Neutrophil (primary cell): Measurements from ENCODE around the gene ANO8.

ENCODE experiments used
- H3K27ac ChIP-seq: fragments of 200-600 bp; sonication (generic); 2 replicates; pipeline ENCODE4 v1.5.1; 2016; ENCODE audit warnings: mild to moderate bottlenecking, moderate library complexity
- H3K27me3 ChIP-seq: fragments of 200-600 bp; sonication (generic); 2 replicates; pipeline ENCODE4 v1.6.0; 2016; ENCODE audit warnings: mild to moderate bottlenecking
- H3K36me3 ChIP-seq: fragments of 200-600 bp; sonication (generic); 2 replicates; pipeline ENCODE4 v1.5.1; 2017
- H3K4me1 ChIP-seq, 2 experiments: fragments of 200-600 bp in 1 of 2; sonication (generic) in 1 of 2; 1 replicate in 1 of 2; 2 replicates in 1 of 2; pipeline versions ENCODE4 v1.5.1 to v1.6.1; 2013 to 2016; ENCODE audit warnings: low read depth in 1 of 2, low read length in 1 of 2, mild to moderate bottlenecking in 1 of 2, moderate library complexity in 1 of 2; ENCODE audit not compliant: control insufficient read depth in 1 of 2, insufficient read depth in 1 of 2
- H3K4me3 ChIP-seq, 2 experiments: fragments of 200-600 bp in 1 of 2; sonication (generic) in 1 of 2; 1 replicate in 1 of 2; 2 replicates in 1 of 2; pipeline ENCODE4 v1.5.1; 2013 to 2016; ENCODE audit warnings: low read depth in 1 of 2, low read length in 1 of 2, mild to moderate bottlenecking in 1 of 2, moderate library complexity in 1 of 2
- H3K9me3 ChIP-seq: fragments of 200-600 bp; sonication (generic); 2 replicates; pipeline ENCODE4 v1.5.1; 2016
- CTCF ChIP-seq: fragments of 200-600 bp; sonication (generic); IDR thresholded peaks from 2 replicates; pipeline ENCODE4 v1.5.1; 2016; ENCODE audit warnings: antibody characterized with exemption

Gene ANO8

GRCh38 chr19:17306285-17306714 lies 28.4 kb downstream of the ANO8 start:
- peak overlapping the region; percentile 85 for H3K27ac ChIP-seq
- H3K27me3 ChIP-seq: no peaks in the 10 kb centered on the region
- H3K4me3 ChIP-seq: peak overlapping the region; percentile 73 to 93
- H3K9me3 ChIP-seq: no peaks in the 10 kb centered on the region
- H3K36me3 ChIP-seq: no peaks in the 10 kb centered on the region
- H3K4me1 ChIP-seq: peaks cover 55 to 58% of the 10 kb centered on the region in 2 experiments
- no peak for TF ChIP-seq CTCF

- Histone ChIP-seq H3K36me3 (no peaks in the 10 kb centered on the region), H3K27ac (peak within 1 kb of the TSS; percentile 85), H3K4me3 (peak within 1 kb of the TSS; percentile 73 to 93), H3K4me1 (peaks cover 55 to 58% of the 10 kb centered on the region in 2 experiments), H3K9me3 (no peaks in the 10 kb centered on the region), H3K27me3 (no peaks in the 10 kb centered on the region)
- TF ChIP-seq CTCF: peak; percentile 91
Observed at GRCh38 chr19:17305517-17306284, 29.0 kb downstream of the ANO8 start, which contains the start of gene MRPL34. TSS of gene MRPL34 (plus strand) at chr19:17305872. CDS start at chr19:17305893, 21 bp downstream.

- no peak for TF ChIP-seq CTCF
- Histone ChIP-seq H3K9me3 (no peaks in the 10 kb centered on the region), H3K27ac (peak overlapping the region; percentile 85), H3K4me3 (peak overlapping the region; percentile 73 to 93), H3K27me3 (no peaks in the 10 kb centered on the region), H3K4me1 (peaks cover 50 to 52% of the 10 kb centered on the region in 2 experiments), H3K36me3 (no peaks in the 10 kb centered on the region)
Observed at GRCh38 chr19:17305216-17305516, 29.5 kb downstream of the ANO8 start.

- Histone ChIP-seq H3K9me3 (no peaks in the 10 kb centered on the region), H3K27ac (peak overlapping the region; percentile 85), H3K4me3 (peak overlapping the region; percentile 73 to 93), H3K36me3 (no peaks in the 10 kb centered on the region), H3K27me3 (no peaks in the 10 kb centered on the region), H3K4me1 (peaks cover 44 to 47% of the 10 kb centered on the region in 2 experiments)
- no peak for TF ChIP-seq CTCF
Observed at GRCh38 chr19:17304386-17305215, 30.1 kb downstream of the ANO8 start.

GRCh38 chr19:17303940-17304267 lies 30.8 kb downstream of the ANO8 start:
- peaks cover 42 to 43% of the 10 kb centered on the region in 2 experiments for H3K4me1 ChIP-seq

More at GRCh38 chr19:17303940-17304267, 30.8 kb downstream of the ANO8 start:
- Histone ChIP-seq H3K27ac (no peak overlapping the region), H3K4me3 (no peak overlapping the region), H3K36me3 (no peaks in the 10 kb centered on the region), H3K27me3 (no peaks in the 10 kb centered on the region), H3K9me3 (no peaks in the 10 kb centered on the region)
- no peak for TF ChIP-seq CTCF
